DMS79 treated with DMSO at 0.1 percent for 48 hours (cell line): ENCODE results near the gene TNFSF12.

ENCODE experiments used
- DNase-seq: peaks from one replicate; lab custom pipeline; 2025; lab: John Stamatoyannopoulos, UW

Gene TNFSF12

GRCh38 chr17:7548585-7549400 is at the start of gene TNFSF12:
Gene TNFSF12, plus strand, starts transcription at chr17:7549058. Its CDS starts 96 bp downstream, at chr17:7549154.
- no peak for DNase-seq

- no peak for DNase-seq
Measured at GRCh38 chr17:7499161-7499560, 49.7 kb upstream of the TNFSF12 start.

- no peak for DNase-seq
Measured at GRCh38 chr17:7501729-7502128, 47.1 kb upstream of the TNFSF12 start.

- no peak for DNase-seq
Measured at GRCh38 chr17:7502171-7502847, 46.5 kb upstream of the TNFSF12 start.

- DNase-seq, result no peak
Measured at GRCh38 chr17:7502987-7503386, 45.9 kb upstream of the TNFSF12 start.

GRCh38 chr17:7503521-7503920 is 45.3 kb upstream of the TNFSF12 start:
- no peak for DNase-seq

GRCh38 chr17:7508145-7508544 is 40.7 kb upstream of the TNFSF12 start:
- no peak for DNase-seq

GRCh38 chr17:7508846-7509245 is 40.0 kb upstream of the TNFSF12 start:
- DNase-seq, result no peak

- no peak for DNase-seq
Measured at GRCh38 chr17:7509937-7510336, 38.9 kb upstream of the TNFSF12 start.

- no peak for DNase-seq
Measured at GRCh38 chr17:7511108-7511507, 37.8 kb upstream of the TNFSF12 start.

- DNase-seq, result no peak
Measured at GRCh38 chr17:7512105-7512504, 36.8 kb upstream of the TNFSF12 start.

- DNase-seq, result no peak
Measured at GRCh38 chr17:7512824-7513540, 35.9 kb upstream of the TNFSF12 start.

GRCh38 chr17:7513850-7514419 is 34.9 kb upstream of the TNFSF12 start:
- DNase-seq, result no peak

GRCh38 chr17:7515911-7516610 is 32.8 kb upstream of the TNFSF12 start:
- DNase-seq, result no peak

GRCh38 chr17:7523033-7523432 is 25.8 kb upstream of the TNFSF12 start:
- DNase-seq, result no peak

GRCh38 chr17:7528842-7529241 is 20.0 kb upstream of the TNFSF12 start:
- DNase-seq, result no peak

GRCh38 chr17:7530023-7530900 is 18.6 kb upstream of the TNFSF12 start:
- DNase-seq, result no peak

- DNase-seq, result no peak
Measured at GRCh38 chr17:7538050-7538449, 10.8 kb upstream of the TNFSF12 start.

GRCh38 chr17:7538891-7539545 is 9.8 kb upstream of the TNFSF12 start:
- DNase-seq, result no peak

- no peak for DNase-seq
Measured at GRCh38 chr17:7541074-7541621, 7.7 kb upstream of the TNFSF12 start.
